MM.1S (cell line): ENCODE measurements around the gene SZT2.
"Not testable (repeated sequence)": the region's sequence is repeated elsewhere in the genome, so short reads cannot be mapped to it uniquely, and the experiment has no call there.

Source experiments
- EZH2 ChIP-seq: fragments of 300-600 bp; sonication (generic); optimal IDR thresholded peaks from 2 replicates; pipeline ENCODE3; 2017; ENCODE audit warnings: low read depth, mild to moderate bottlenecking, antibody characterized with exemption, low read length, mixed read lengths
- EZH2phosphoT487 ChIP-seq: fragments of 300-600 bp; sonication (generic); IDR thresholded peaks from 2 replicates; pipeline ENCODE4 v1.6.1; 2018; ENCODE audit warnings: antibody characterized with exemption, low read length
- TF ChIP-seq, protein P1 (sequence below): fragments of 300-600 bp; sonication (generic); IDR thresholded peaks from 2 replicates; pipeline ENCODE4 v1.5.1; 2016; ENCODE audit warnings: antibody characterized with exemption, low read length, mixed read lengths

DNA sequence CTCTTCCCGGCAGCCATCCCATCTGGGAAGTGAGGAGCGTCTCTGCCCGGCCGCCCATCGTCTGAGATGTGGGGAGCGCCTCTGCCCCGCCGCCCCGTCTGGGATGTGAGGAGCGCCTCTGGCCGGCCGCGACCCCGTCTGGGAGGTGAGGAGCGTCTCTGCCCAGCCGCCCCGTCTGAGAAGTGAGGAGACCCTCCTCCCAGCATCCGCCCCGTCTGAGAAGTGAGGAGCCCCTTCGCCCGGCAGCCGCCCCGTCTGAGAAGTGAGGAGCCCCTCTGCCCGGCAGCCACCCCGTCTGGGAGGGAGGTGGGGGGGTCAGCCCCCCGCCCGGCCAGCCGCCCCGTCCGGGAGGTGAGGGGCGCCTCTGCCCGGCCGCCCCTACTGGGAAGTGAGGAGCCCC lies 112.1 kb downstream of the SZT2 start:
- TF ChIP-seq, protein P1, sequence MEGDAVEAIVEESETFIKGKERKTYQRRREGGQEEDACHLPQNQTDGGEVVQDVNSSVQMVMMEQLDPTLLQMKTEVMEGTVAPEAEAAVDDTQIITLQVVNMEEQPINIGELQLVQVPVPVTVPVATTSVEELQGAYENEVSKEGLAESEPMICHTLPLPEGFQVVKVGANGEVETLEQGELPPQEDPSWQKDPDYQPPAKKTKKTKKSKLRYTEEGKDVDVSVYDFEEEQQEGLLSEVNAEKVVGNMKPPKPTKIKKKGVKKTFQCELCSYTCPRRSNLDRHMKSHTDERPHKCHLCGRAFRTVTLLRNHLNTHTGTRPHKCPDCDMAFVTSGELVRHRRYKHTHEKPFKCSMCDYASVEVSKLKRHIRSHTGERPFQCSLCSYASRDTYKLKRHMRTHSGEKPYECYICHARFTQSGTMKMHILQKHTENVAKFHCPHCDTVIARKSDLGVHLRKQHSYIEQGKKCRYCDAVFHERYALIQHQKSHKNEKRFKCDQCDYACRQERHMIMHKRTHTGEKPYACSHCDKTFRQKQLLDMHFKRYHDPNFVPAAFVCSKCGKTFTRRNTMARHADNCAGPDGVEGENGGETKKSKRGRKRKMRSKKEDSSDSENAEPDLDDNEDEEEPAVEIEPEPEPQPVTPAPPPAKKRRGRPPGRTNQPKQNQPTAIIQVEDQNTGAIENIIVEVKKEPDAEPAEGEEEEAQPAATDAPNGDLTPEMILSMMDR = not testable (repeated sequence)
- TF ChIP-seq EZH2, EZH2phosphoT487: not testable (repeated sequence)
